Activated CD4-positive, CD25-positive, alpha-beta regulatory T cell treated with anti-CD3 and anti-CD28 coated beads, Interleukin-2, amount 50 U/mL, for 24 hours (primary cell): ENCODE measurements around the gene AMDHD1.
A peak's percentile ranks its signal among the peaks of the same experiment; 100 is the strongest.

ENCODE experiments used
- ATAC-seq, 2 donors: fragments of 150-1000 bp; cut with Tn5 transposase; one replicate each; pipeline ENCODE4 v1.10.0; 2021; ENCODE audit warnings: mild to moderate bottlenecking in 1 of 2, moderate library complexity in 1 of 2

Gene AMDHD1

GRCh38 chr12:95943330-95943842 is at the start of gene AMDHD1:
Gene AMDHD1, plus strand, starts transcription at chr12:95943331. Its CDS starts 68 bp downstream, at chr12:95943399.
- ATAC-seq = peak; percentile 67 to 74

GRCh38 chr12:95896846-95897245 is 46.3 kb upstream of the AMDHD1 start:
- ATAC-seq = no peak

- no peak for ATAC-seq
These were observed 45.0 kb upstream of the AMDHD1 start for GRCh38 chr12:95898081-95898480.

DNA sequence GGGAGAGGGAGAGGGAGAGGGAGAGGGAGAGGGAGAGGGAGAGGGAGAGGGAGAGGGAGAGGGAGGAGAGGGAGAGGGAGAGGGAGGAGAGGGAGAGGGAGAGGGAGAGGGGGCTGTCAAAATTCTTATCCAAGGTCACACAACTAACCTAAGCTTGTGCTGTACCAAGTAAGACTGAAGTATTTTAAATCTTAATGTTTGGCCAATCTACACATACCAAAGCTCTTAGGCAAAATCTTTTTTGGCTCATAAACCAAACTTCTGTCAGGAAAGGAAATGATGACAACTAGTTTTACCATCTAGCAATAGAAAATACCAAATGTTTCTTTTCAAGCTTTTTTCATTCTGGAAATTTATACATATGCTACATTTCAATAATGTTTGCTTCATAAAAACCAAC is 34.6 kb upstream of the AMDHD1 start:
- no peak for ATAC-seq

DNA sequence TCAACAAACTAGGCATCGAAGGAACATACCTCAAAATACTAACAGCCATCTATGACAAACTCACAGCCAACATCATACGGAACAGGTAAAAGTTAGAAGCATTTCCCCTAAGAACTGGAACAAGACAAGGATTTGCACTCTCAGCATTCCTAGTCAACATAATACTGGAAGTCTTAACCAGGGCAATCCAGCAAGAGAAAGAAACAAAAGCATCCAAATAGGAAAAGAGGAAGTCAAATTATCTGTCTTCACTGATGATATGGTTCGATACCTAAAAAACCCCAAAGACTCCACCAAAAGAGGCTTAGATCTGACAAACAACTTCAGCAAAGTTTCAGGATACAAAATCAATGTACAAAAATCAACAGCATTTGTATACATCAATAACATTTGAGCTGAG is 33.3 kb upstream of the AMDHD1 start:
- no peak for ATAC-seq

DNA sequence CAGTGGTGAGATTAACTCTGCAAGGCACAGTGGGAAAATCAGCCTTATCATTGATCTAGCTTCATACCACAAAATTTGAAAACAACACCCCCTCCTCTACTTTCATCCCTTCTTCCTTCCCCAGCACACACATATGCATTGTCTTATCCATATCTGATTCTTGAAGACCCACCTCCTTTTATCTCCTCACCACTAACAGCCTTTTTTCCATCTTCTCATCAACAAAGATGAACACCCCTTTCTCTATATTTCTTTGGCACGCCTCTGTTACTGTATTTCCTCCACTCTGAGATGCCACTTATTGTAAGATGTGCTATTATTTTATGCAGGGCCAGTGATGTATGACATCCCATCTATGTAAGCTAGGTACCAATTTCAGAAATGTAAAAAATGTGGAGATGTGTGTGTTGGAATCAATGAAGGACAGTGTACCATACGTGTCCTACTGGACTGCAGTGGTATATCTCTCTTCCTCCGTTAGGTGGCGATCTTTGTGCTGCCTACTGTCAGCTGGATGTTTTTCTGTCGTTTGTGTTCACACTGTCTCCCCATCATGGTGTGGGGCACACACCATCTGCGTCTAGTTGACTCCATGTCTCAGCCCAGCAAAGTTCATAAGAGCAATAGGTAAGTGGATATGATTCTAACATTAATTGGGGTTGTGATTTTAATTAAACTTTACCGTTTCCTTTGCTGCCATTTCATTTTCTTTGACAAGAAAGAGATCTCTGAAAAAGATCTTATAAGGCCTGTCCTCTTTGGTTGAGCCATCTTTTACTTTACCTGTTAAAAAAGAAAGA is 24.7 kb upstream of the AMDHD1 start:
- ATAC-seq = peak; percentile 85 to 87

GRCh38 chr12:95919110-95919509 is 24.0 kb upstream of the AMDHD1 start:
- ATAC-seq = no peak

GRCh38 chr12:95922231-95922630 is 20.9 kb upstream of the AMDHD1 start:
- ATAC-seq = no peak

DNA sequence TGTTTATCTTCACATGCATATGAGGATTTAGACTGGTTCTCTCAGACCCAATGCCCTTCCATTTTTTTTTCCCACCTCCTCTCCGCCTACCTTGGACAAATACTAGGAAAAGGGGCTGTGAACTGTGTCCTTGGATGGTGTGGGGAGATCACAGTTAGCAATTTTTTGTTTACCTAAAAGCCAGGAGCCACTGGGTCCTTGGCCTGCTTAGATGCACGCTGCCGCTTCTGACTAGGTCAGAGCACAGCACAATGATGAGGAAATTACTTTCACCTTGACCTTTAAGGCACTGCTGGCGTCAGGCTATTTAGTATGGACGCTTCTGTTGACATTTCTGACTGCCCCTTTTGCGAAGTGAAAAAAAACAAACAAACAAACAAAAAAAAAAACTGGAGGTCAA is 2.6 kb upstream of the AMDHD1 start:
- no peak for ATAC-seq

DNA sequence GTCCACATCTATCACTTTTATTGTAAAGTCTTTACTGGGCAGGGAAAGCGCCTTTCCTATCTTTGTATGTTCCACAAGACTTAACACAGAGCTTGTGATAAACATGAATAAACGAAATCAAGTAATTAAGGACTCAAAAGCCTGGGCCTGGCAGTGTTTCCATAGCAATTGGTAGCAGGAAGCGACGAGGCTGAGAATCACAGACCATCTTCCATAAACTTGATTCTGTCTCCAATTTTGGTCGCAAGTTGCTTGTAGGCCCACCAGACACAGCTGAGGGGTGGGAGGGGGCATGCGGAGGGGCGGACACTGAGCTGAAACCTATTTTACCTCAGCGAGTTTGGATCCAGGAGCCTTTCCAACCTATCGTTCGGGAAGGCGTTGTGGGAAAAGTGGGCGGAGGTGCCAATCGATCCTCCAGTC is 1.0 kb upstream of the AMDHD1 start:
- no peak for ATAC-seq

DNA sequence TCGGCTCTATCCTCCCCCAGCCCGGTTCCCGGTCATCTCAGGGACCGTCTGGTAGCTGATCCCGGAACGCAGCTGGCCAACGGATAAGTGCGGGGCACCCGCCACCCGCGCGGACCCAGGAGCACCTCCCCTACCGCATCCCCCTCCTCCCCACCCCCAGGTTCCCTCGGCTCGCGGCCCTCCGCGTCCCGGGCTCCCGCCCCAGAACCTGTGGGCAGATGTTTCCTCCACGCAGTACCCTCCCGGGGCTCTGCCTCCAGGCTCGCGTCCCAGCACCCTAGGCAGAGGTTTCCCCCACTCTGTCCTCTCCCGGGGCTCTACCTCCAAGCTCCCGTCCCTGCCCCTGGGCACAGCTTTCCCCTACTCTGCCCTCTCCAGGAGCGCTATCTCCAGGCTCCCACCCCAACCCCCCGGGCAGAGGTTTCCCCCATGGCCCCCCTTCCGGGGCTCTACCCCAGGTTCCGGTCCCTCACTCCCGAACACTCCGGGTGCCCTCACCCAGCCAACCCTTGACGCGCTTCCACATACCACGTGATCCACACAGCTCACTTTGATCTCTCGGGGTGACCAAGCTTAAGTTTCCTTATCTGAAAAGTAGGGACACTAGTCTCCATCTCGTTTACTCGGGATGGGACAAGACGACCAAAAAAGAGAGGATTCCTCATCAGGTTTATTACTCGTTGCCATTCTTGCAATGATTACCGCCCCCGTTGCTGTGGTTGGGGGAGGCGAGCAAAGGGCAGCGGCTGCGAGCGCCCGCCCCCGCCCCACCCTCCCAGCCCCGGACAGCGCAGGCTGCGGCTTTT is 404 bp upstream of the AMDHD1 start, which contains the start of gene CCDC38:
CCDC38 (minus strand) TSS at position 91 of the 806 bp plus-strand sequence. CDS start 6,105 bp downstream, outside the sequence.
- ATAC-seq = peak; percentile 98

DNA sequence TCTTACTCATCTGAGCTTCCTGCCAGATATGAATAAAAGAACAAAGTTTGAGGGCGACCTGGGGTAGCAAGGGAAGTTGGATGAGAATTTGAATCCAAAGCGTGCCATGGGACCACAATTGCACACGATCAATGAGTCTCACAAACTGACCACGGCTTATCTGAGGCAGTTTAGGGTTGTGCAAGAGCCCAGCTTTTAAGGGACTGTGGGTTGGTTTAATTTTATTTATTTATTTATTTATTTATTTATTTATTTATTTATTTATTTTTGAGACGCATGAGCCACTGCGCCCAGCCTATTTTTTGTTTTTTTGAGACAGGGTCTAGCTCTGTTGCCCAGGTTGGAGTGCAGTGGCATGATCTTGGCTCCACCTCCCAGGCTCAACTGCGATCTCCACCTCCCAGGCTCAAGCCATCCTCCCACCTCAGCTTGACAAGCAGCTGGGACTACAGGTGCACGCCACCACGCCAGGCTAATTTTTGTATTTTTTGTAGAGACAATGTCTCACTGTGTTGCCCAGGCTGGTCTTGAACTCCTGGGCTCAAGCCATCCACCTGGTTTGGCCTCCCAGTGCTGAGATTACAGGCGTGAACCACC is 1.1 kb downstream of the AMDHD1 start:
- no peak for ATAC-seq

GRCh38 chr12:95949477-95950206 is 6.5 kb downstream of the AMDHD1 start:
- no peak for ATAC-seq

DNA sequence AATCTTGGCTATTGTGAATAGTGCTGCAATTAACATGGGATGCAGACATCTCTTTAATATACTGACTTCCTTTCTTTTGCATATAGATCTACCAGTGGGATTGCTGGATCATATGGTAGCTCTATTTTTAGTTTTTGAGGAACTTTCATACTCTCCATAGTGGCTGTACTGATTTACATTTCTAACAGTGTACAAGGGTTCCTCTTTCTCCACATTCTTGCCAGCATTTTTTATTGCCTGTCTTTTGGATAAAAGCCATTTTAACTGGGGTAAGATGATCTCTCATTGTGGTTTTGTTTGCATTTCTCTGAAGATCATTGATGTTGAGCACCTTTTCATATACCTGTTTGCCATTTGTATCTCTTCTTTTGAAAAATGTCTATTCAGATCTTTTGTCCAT is 8.4 kb downstream of the AMDHD1 start:
- ATAC-seq = no peak

GRCh38 chr12:95953000-95953399 is 9.9 kb downstream of the AMDHD1 start:
- ATAC-seq = no peak

- no peak for ATAC-seq
These were observed 12.5 kb downstream of the AMDHD1 start for GRCh38 chr12:95955549-95956159.

DNA sequence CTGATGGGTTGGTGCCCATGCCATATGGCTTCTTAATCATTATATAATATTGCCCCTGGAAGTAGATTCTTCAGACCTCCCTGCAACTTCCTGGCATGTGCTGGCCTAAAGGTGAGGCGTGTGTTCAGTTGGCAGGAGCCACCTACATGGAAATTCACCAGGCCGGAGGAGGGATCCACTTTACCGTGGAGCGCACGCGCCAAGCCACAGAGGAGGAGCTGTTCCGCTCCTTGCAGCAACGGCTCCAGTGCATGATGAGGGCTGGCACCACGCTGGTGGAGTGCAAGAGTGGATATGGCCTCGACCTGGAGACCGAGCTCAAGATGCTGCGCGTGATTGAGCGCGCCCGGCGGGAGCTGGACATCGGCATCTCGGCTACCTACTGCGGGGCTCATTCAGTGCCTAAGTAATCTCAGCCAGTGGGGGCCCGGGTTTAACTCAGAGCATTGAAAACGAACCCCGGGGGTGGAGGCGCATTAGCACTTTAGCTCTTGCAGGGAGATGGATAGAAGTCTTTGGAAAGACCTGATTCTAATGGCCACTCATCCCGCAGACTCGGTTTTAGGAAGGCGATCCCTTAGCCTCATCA is 13.5 kb downstream of the AMDHD1 start:
- ATAC-seq = no peak

- ATAC-seq = no peak
These were observed 16.0 kb downstream of the AMDHD1 start for GRCh38 chr12:95959107-95959506.

- ATAC-seq = no peak
These were observed 17.1 kb downstream of the AMDHD1 start for GRCh38 chr12:95960241-95960640.

- no peak for ATAC-seq
These were observed 19.1 kb downstream of the AMDHD1 start for GRCh38 chr12:95962222-95962621.

DNA sequence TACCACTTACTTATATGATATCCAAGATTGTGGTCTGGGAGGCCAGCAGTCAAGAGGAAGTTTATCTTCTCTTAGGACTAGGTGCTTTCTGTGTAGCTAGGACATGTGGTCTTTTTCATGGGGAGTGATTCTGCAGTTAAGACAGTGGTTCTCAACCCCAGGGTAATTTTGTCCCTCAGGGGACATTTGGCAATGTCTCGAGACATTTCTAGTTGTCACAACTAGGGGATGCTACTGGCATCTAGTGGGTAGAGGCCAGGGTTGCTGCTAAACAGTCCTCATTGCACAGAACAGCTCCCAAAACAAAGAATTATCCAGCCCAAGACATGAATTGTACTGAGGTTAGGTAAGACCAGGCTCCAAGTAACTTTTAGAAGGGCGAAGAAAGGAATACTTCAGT is 20.0 kb downstream of the AMDHD1 start:
- ATAC-seq = no peak
